K562 (cell line): ENCODE measurements around the gene TMSB10. TPM values are rescaled to one million over a fixed set of nuclear protein-coding genes. Genes with fewer than 3 reads are reported as not detected.
A peak's percentile ranks its signal among the peaks of the same experiment; 100 is the strongest.

ENCODE experiments used
- ATF1 ChIP-seq, 2 experiments: fragments of 450-650 bp in 1 of 2; IDR thresholded peaks; 2 replicates each; pipeline ENCODE4 v1.6.1; 2016; ENCODE audit warnings: missing compliant biosample characterization in 1 of 2, missing genetic modification characterization in 1 of 2
- CBX8 ChIP-seq: fragments of 200-600 bp; sonication (generic); IDR thresholded peaks from 2 replicates; pipeline ENCODE4 v1.6.1; 2012; ENCODE audit warnings: borderline replicate concordance, mixed run types, low read depth, mild to moderate bottlenecking, moderate library complexity, mixed read lengths, low read length, control low read depth, inconsistent platforms; ENCODE audit not compliant: poor library complexity, severe bottlenecking; ENCODE audit errors: extremely low read depth
- MCM2 ChIP-seq: fragments of 450-650 bp; IDR thresholded peaks from 2 replicates; pipeline ENCODE4 v1.6.1; 2017; ENCODE audit warnings: low read depth, mild to moderate bottlenecking
- MXI1 ChIP-seq: IDR thresholded peaks from 2 replicates; pipeline ENCODE4 v1.6.1; 2011; ENCODE audit warnings: low read depth, mild to moderate bottlenecking, improper control_type of control experiment, low read length
- MYC ChIP-seq, 2 experiments: fragments of 250-450 bp in 1 of 2; sonication (Bioruptor Pico) in 1 of 2; IDR thresholded peaks; 2 replicates each; pipeline versions ENCODE4 v1.5.1 to v1.6.1; 2012 to 2021; ENCODE audit warnings: low read depth in 2 of 2, borderline replicate concordance in 1 of 2, improper control_type of control experiment in 1 of 2, low read length in 1 of 2, mild to moderate bottlenecking in 1 of 2, moderate library complexity in 1 of 2
- RB1 ChIP-seq: fragments of 450-650 bp; IDR thresholded peaks from 2 replicates; pipeline ENCODE4 v1.6.1; 2017; ENCODE audit warnings: low read depth, mild to moderate bottlenecking
- RBBP5 ChIP-seq: fragments of 200-600 bp; sonication (generic); IDR thresholded peaks from 2 replicates; pipeline ENCODE4 v1.6.1; 2012; ENCODE audit warnings: borderline replicate concordance, mild to moderate bottlenecking, low read length, control low read depth, inconsistent platforms; ENCODE audit not compliant: insufficient read depth, poor library complexity, severe bottlenecking
- RBFOX2 ChIP-seq: fragments of 200-400 bp; formaldehyde crosslinking; IDR thresholded peaks from 2 replicates; pipeline ENCODE4 v1.6.1; 2017; ENCODE audit warnings: low read depth, mild to moderate bottlenecking, low read length, moderate library complexity
- SPI1 ChIP-seq: IDR thresholded peaks from 2 replicates; pipeline ENCODE4 v1.6.1; 2011; ENCODE audit warnings: low read depth, low read length, control low read depth, borderline replicate concordance
- TCF3 ChIP-seq: sonication (generic); formaldehyde crosslinking; IDR thresholded peaks from 2 replicates; pipeline ENCODE4 v1.4.0; 2020; ENCODE audit warnings: mild to moderate bottlenecking, missing genetic modification reagents
- ZNF134 ChIP-seq: fragments of 250-450 bp; sonication (Bioruptor Pico); conservative IDR thresholded peaks from 2 replicates; pipeline ENCODE4 v1.4.0; 2020
- ZNF263 ChIP-seq: sonication (generic); formaldehyde crosslinking; IDR thresholded peaks from 2 replicates; pipeline ENCODE4 v1.8.0; 2022; ENCODE audit warnings: mild to moderate bottlenecking, missing genetic modification reagents, borderline replicate concordance
- ZNF551 ChIP-seq: fragments of 250-450 bp; sonication (Bioruptor Pico); IDR thresholded peaks from 2 replicates; pipeline ENCODE4 v1.5.0; 2021; ENCODE audit warnings: mild to moderate bottlenecking, moderate library complexity
- polyA plus RNA-seq, 8 experiments: library from polyadenylated mRNA; depleted of rRNA in 4 of 8; stranded (reverse) in 5 of 8; unstranded in 3 of 8; fragments of >200 nt; fragmentation: Nextera tagmentation in 2 of 8; fragmentation: Illumina TruSeq in 1 of 8; extraction: Ambion mirVana in 2 of 8; extraction: Trizol in 1 of 8; gene quantifications; 2 replicates each; pipeline versions ENCODE4 v1.2.1 to v1.2.3, GENCODE V29; 2011 to 2014; ENCODE audit warnings: inconsistent platforms in 1 of 8, missing spikeins in 1 of 8
- total RNA-seq, 7 experiments: library from RNA; depleted of rRNA in 6 of 7; stranded (reverse); fragments of >200 nt in 6 of 7; fragmentation: Illumina TruSeq in 2 of 7; extraction: Trizol in 2 of 7; gene quantifications; 2 replicates each; pipeline versions ENCODE4 v1.2.1 to v1.2.3, GENCODE V29; 2011 to 2021; ENCODE audit warnings: low replicate concordance in 1 of 7

The TMSB10 gene
- total and polyA plus RNA-seq, 9 of the 15 experiments (the other 6 are each of a cell fraction or from before 2014, with no cell fraction given): 382 to 2,226 (median 959) TPM

DNA sequence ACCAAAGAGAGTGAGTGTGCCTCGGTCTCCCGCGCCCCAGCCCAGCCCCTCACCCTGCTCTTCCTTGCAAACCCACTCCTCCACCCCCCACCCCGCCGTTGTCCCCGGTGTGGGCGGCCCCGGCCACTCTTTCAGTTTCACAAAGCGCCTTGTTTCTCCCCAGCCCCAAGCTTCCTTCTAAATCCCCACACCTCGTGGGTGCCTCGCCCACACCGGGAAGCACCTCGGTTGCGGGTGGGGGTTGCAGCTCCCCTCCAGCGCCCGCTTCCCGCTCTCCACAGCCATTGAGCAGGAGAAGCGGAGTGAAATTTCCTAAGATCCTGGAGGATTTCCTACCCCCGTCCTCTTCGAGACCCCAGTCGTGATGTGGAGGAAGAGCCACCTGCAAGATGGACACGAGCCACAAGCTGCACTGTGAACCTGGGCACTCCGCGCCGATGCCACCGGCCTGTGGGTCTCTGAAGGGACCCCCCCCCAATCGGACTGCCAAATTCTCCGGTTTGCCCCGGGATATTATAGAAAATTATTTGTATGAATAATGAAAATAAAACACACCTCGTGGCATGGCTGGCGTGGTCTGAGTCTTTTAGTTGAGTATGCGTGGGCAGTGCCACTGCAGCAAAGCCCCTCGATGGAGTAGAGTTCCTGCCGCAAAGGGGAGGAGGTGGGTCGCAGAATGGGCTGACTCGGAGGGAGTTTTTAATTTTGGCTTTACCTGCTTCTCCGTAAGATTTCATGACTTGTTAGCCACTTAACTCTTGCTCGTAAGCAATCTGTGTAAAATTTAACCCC, 848 bp downstream of the TMSB10 start (continued):
- TF ChIP-seq ZNF551 (CRISPR knock-in tag) (no peak), RBBP5 (peak; percentile 26), SPI1 (no peak), TCF3 (CRISPR knock-in tag) (no peak), ZNF263 (CRISPR knock-in tag) (no peak), CBX8 (no peak), RBFOX2 (peak; percentile 73), ATF1 (CRISPR knock-in tag; IDR thresholded peaks at IDR 0.05) (no peak), ATF1 (tag; IDR thresholded peaks at IDR 0.05) (no peak), RB1 (no peak), MXI1 (no peak), MCM2 (no peak), MYC (IDR thresholded peaks at IDR 0.05; ENCODE audit: low read depth, low read length) (0 out of 2 replicates have a peak, but pooled peaks have one; percentile 9), MYC (CRISPR knock-in tag; IDR thresholded peaks at IDR 0.05; ENCODE audit: borderline replicate concordance, low read depth) (no peak), ZNF134 (CRISPR knock-in tag) (no peak)
